ENCODE measurements around the gene UBE2Q2.
"Not testable (repeated sequence)": the region's sequence is repeated elsewhere in the genome, so short reads cannot be mapped to it uniquely, and the experiment has no call there.

UBE2Q2 gene

GRCh38 chr15:75864213-75865059, 21.2 kb downstream of the UBE2Q2 start:
- no peak for DNase-seq (ENCODE audit: low read depth)

DNA sequence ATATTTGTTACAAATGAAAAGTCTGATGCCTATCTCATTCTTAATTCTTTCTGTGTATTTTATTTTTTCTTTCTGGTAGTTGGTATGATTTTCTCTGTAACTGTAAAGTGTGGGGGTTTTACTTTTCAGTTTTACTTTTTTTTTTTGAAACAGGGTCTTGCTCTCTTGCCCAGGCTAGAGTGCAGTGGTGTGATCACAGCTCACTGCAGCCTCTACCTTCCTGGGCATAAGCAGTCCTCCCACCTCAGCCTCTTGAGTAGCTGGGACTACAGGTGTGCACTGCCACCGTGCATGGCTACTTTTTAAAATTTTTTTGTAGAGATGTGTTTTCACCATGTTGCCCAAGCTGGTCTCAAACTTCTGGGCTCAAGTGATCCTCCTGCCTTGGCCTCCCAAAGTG, 22.8 kb downstream of the UBE2Q2 start:
- not testable (repeated sequence) for DNase-seq (ENCODE audit: low read depth)

GRCh38 chr15:75866916-75867315, 23.7 kb downstream of the UBE2Q2 start:
- no peak for DNase-seq (ENCODE audit: low read depth)

- DNase-seq (ENCODE audit: low read depth): no peak
Measured at GRCh38 chr15:75867449-75867848, 24.2 kb downstream of the UBE2Q2 start.

DNA sequence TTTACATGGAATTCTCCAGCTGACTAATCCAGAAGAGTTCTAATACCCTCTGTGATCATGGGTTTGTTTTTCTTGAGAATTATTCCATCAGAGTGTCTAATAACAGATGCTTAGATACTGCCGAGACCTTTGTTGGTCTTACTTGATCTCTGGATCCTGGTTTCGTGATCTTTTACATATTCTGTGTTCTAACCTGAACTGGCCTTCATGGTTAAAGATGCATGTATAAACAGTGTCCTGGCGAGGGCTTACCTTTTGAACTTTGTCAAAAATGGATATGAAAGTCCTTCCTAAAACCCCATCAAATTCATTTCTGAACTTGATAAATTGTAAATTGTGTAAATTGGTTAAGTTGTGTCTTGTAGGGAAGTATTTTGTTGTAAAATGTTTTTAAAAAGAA, 24.8 kb downstream of the UBE2Q2 start:
- no peak for DNase-seq (ENCODE audit: low read depth)

DNA sequence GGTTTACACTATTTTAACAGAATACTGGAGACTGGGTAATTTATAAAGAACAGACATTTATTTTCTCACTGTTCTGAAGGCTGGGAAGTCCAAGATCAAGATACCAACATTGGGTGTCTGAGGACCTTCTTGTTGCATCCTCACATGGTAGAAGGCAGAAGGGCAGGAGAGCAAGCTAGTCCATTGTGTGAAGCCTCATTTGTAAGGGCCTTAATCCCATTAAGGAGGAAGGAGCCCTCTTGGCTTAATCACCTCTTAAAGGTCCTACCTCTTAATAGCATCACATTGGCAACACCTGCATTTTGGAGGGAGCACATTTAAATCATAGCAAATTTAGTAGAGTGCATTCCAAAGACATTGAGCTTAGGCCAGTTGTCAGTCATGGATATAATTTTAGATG, 26.2 kb downstream of the UBE2Q2 start:
- DNase-seq (ENCODE audit: low read depth): no peak

DNA sequence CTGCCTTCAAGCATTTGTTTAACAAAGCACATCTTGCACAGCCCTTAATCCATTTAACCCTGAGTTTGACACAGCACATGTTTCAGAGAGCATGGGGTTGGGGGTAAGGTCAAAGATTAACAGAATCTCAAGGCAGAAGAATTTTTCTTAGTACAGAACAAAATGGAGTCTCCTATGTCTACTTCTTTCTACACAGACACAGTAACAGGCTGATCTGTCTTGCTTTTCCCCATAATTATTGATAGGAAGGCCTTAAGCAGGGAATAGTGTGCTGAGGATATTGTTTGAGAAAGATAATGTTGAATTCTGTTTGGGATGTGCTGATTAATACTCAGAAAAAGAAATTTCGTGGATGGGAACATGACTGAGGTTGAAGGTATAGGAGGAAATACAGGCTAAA, 28.3 kb downstream of the UBE2Q2 start:
- not testable (repeated sequence) for DNase-seq (ENCODE audit: low read depth)

- no peak for DNase-seq (ENCODE audit: low read depth)
Measured at GRCh38 chr15:75872403-75872990, 29.2 kb downstream of the UBE2Q2 start.

GRCh38 chr15:75884041-75884440, 40.8 kb downstream of the UBE2Q2 start:
- DNase-seq (ENCODE audit: low read depth): no peak

DNA sequence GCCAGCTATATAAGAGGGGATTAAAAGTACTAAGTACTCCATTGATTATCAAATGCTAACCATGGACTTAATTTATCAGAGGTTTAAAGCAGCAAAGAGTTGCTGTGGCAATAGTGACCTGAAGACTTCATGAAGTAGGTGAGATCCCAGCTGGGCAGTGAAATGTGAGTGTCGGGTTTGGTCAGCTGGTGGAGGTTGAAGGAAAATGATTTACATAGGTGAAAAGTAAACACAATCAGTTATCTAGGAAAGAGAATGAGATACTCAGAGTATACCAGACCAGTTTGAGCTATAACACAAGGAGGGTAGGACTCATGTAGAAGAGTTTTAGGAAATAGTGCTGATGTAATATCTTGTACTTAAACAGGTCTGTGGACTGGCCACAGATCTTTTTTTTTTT, 43.9 kb downstream of the UBE2Q2 start:
- no peak for DNase-seq (ENCODE audit: low read depth)

GRCh38 chr15:75891895-75892294, 48.6 kb downstream of the UBE2Q2 start:
- no peak for DNase-seq (ENCODE audit: low read depth)

DNA sequence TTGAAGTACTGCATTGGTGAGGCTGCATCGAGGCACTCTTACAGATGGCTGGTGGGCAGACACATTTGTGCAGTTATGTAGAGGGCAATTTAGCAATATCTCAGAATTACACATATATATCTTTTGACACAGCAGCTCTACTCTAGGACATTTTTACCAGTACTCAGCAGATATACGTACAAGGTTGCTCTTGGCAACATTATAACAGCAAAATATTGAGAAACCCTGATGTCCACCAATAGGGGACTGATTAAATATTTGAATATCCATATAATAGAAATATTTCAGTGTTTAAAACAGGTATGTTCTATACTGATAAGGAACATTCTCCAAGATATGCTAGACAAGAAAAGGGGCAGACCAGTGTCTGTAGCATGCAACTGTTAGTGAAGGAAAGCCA, 52.5 kb downstream of the UBE2Q2 start:
- no peak for DNase-seq (ENCODE audit: low read depth)

DNA sequence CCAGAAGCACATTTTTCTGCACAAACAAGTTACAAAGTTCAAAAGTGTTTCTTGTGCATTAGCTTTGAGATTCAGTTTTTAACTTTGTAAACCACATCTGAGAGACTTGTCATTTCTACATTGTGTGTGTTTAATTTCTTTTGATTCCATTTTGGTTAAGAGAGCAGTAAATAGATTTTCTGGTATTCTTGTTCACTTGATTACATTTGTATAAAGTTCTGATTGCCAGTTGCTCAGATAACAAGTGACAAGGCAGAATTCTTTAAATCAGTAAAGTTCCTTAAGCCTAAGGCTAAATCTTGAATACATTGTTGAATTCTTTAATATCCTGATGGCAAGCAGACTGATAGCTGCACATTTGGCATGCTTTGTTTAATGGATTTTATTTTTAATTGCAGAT, 57.3 kb downstream of the UBE2Q2 start:
- no peak for DNase-seq (ENCODE audit: low read depth)

DNA sequence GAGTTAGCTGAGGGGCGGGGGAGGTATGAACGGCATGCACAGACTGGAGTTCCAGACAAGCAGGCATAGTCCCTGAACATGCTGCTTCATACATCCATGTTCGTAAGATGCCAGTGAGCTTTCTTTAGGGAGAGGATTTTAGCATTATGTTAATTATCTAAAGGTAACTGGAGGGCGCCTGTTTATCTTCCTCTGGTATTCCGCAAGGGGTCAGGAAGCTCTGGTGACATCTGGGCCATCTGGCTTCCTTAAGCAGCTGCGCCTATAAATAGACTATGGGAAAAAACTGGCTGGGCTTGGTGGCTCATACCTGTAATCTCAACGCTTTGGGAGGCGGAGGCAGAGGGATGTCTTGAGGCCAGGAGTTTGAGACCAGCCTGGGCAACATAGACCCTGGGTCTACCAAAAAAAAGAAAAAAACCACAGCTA, 58.9 kb downstream of the UBE2Q2 start:
- no peak for DNase-seq (ENCODE audit: low read depth)

GRCh38 chr15:75903331-75904239, 60.3 kb downstream of the UBE2Q2 start, which contains the start of gene FBXO22:
Gene FBXO22, plus strand, starts transcription at chr15:75903878. Its CDS starts 86 bp downstream, at chr15:75903964.
- peak; percentile 78 for DNase-seq (ENCODE audit: low read depth)

DNA sequence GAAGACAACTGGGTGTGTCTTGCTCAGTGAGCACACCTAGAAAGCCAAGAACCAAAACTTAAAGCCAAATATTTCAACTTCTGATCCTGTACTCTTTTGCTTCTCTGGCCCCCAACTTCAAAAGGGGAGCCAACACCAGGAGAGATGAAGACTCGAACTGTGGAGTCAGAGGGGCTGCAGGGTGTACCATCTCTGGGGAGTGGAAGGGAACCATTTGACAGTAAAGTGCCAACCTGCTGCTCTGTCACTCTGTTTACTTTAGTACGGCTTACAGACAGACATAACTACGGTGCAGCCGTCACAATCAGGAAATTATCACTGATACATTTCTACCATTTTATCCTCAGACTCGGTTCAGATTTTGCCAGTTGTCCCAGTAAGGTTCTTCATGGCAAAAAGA, 62.0 kb downstream of the UBE2Q2 start:
- no peak for DNase-seq (ENCODE audit: low read depth)

DNA sequence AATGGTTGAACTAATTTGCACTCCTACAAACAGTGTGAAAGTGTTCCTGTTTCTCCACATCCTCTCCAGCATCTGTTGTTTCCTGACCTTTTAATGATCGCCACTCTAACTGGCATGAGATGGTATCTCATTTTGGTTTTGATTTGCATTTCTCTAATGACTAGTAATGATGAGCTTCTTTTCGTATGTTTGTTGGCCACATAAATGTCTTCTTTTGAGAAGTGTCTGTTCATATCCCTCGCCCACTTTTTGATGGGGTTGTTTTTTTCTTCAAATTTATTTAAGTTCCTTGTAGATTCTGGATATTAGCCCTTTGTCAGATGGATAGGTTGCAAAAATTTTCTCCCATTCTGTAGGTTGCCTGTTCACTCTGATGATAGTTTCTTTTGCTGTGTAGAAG, 67.1 kb downstream of the UBE2Q2 start:
- DNase-seq (ENCODE audit: low read depth): not testable (repeated sequence)

GRCh38 chr15:75916978-75917377, 73.7 kb downstream of the UBE2Q2 start:
- no peak for DNase-seq (ENCODE audit: low read depth)

DNA sequence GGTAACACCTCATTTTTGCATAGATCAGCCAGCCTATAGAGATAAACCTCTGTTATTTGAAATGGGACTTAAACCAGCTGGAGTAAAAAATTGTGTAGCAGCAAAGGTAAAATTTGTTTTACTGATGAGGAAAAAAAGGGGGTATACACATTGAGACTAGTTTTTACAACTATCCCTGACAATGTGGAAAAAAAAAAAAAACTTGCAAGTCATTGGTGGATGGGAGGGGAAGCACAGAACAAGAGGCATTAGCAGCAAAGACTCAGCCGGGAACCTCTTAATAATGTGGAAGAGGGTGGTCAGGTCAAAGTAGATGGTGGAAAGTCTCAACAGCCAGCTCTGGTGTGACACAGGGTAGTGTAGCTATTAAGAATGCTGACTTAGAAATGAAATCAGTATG, 74.9 kb downstream of the UBE2Q2 start:
- no peak for DNase-seq (ENCODE audit: low read depth)

- DNase-seq (ENCODE audit: low read depth): no peak
Measured at GRCh38 chr15:75920079-75920478, 76.8 kb downstream of the UBE2Q2 start.

GRCh38 chr15:75921732-75922703, 78.8 kb downstream of the UBE2Q2 start:
- DNase-seq (ENCODE audit: low read depth): no peak
